ENCODE results near the gene AMN.

AMN gene

GRCh38 chr14:102943979-102944378, 21.5 kb downstream of the AMN start:
- DNase-seq (ENCODE audit: low read depth in 2 of 2) = no peak

- DNase-seq (ENCODE audit: low read depth in 2 of 2) = no peak
These were observed 22.2 kb downstream of the AMN start for GRCh38 chr14:102944448-102945330.

GRCh38 chr14:102945346-102946130, 23.1 kb downstream of the AMN start:
- DNase-seq (ENCODE audit: low read depth in 2 of 2) = no peak

GRCh38 chr14:102947321-102948103, 25.0 kb downstream of the AMN start:
- no peak for DNase-seq (ENCODE audit: low read depth in 2 of 2)

GRCh38 chr14:102948698-102949061, 26.2 kb downstream of the AMN start:
- no peak for DNase-seq (ENCODE audit: low read depth in 2 of 2)

GRCh38 chr14:102949062-102949800, 26.8 kb downstream of the AMN start:
- no peak for DNase-seq (ENCODE audit: low read depth in 2 of 2)

- no peak for DNase-seq (ENCODE audit: low read depth in 2 of 2)
These were observed 27.5 kb downstream of the AMN start for GRCh38 chr14:102949801-102950451.

GRCh38 chr14:102951034-102951433, 28.6 kb downstream of the AMN start:
- DNase-seq (ENCODE audit: low read depth in 2 of 2) = no peak

- no peak for DNase-seq (ENCODE audit: low read depth in 2 of 2)
These were observed 29.3 kb downstream of the AMN start for GRCh38 chr14:102951799-102952198.

- DNase-seq (ENCODE audit: low read depth in 2 of 2) = no peak
These were observed 29.8 kb downstream of the AMN start for GRCh38 chr14:102952276-102952675.

- no peak for DNase-seq (ENCODE audit: low read depth in 2 of 2)
These were observed 30.6 kb downstream of the AMN start for GRCh38 chr14:102953100-102953499.

GRCh38 chr14:102954081-102954789, 31.8 kb downstream of the AMN start:
- no peak for DNase-seq (ENCODE audit: low read depth in 2 of 2)

GRCh38 chr14:102955636-102956408, 33.4 kb downstream of the AMN start:
- DNase-seq (ENCODE audit: low read depth in 2 of 2) = no peak

- no peak for DNase-seq (ENCODE audit: low read depth in 2 of 2)
These were observed 34.8 kb downstream of the AMN start for GRCh38 chr14:102957222-102957621.

- DNase-seq (ENCODE audit: low read depth in 2 of 2) = no peak
These were observed 36.0 kb downstream of the AMN start for GRCh38 chr14:102958461-102958860.

- DNase-seq (ENCODE audit: low read depth in 2 of 2) = no peak
These were observed 39.7 kb downstream of the AMN start for GRCh38 chr14:102962111-102962627.

GRCh38 chr14:102964152-102964730, 41.8 kb downstream of the AMN start:
- DNase-seq (ENCODE audit: low read depth in 2 of 2) = no peak

- no peak for DNase-seq (ENCODE audit: low read depth in 2 of 2)
These were observed 42.8 kb downstream of the AMN start for GRCh38 chr14:102965282-102965681.
